Trophoblast cell (in vitro differentiated cells and primary cell): ENCODE data around the gene DUOX2.

Experiments
- DNase-seq, 2 donors: peaks; one replicate each; pipeline ENCODE4 v3.0.0-alpha.2; 2016
- H2AFZ ChIP-seq: 2 replicates; pipeline ENCODE4 v1.6.1; 2013; ENCODE audit warnings: low read length, moderate library complexity, mild to moderate bottlenecking; ENCODE audit not compliant: insufficient read depth, poor library complexity
- H2AK5ac ChIP-seq: 2 replicates; pipeline ENCODE4 v1.6.1; 2013; ENCODE audit warnings: mild to moderate bottlenecking, low read length
- H2BK120ac ChIP-seq: 2 replicates; pipeline ENCODE4 v1.6.1; 2013; ENCODE audit warnings: low read length, mild to moderate bottlenecking, moderate library complexity; ENCODE audit not compliant: insufficient read depth, poor library complexity
- H2BK12ac ChIP-seq: 2 replicates; pipeline ENCODE4 v1.6.1; 2013; ENCODE audit warnings: mild to moderate bottlenecking, low read length, moderate library complexity
- H2BK5ac ChIP-seq: 2 replicates; pipeline ENCODE4 v1.6.1; 2013; ENCODE audit warnings: low read length, low read depth, moderate library complexity, mild to moderate bottlenecking; ENCODE audit not compliant: poor library complexity
- H3K14ac ChIP-seq: 2 replicates; pipeline ENCODE4 v1.6.1; 2013; ENCODE audit warnings: mild to moderate bottlenecking, low read length
- H3K18ac ChIP-seq: 2 replicates; pipeline ENCODE4 v1.6.1; 2013; ENCODE audit warnings: mild to moderate bottlenecking, low read length
- H3K23ac ChIP-seq: 2 replicates; pipeline ENCODE4 v1.6.1; 2013; ENCODE audit warnings: low read length
- H3K27ac ChIP-seq: 2 replicates; pipeline ENCODE4 v1.5.1; 2013; ENCODE audit warnings: low read depth, mild to moderate bottlenecking, inconsistent platforms, low read length, moderate library complexity
- H3K27me3 ChIP-seq: 2 replicates; pipeline ENCODE4 v1.6.1; 2013; ENCODE audit warnings: inconsistent platforms, mild to moderate bottlenecking, low read length, moderate library complexity; ENCODE audit not compliant: insufficient read depth
- H3K36me3 ChIP-seq, 2 experiments: 1 replicate in 1 of 2; 2 replicates in 1 of 2; pipeline ENCODE4 v1.6.1; 2013; ENCODE audit warnings: low read length in 2 of 2, mild to moderate bottlenecking in 2 of 2, moderate library complexity in 1 of 2; ENCODE audit not compliant: insufficient read depth in 2 of 2, control insufficient read depth in 1 of 2
- H3K4ac ChIP-seq: 2 replicates; pipeline ENCODE4 v1.6.1; 2013; ENCODE audit warnings: low read depth, mild to moderate bottlenecking, low read length, moderate library complexity
- H3K4me1 ChIP-seq, 2 experiments: 1 replicate in 1 of 2; 2 replicates in 1 of 2; pipeline ENCODE4 v1.6.1; 2013; ENCODE audit warnings: low read length in 2 of 2, mild to moderate bottlenecking in 2 of 2, moderate library complexity in 1 of 2; ENCODE audit not compliant: insufficient read depth in 2 of 2, control insufficient read depth in 1 of 2
- H3K4me2 ChIP-seq: 2 replicates; pipeline ENCODE4 v1.6.1; 2013; ENCODE audit warnings: inconsistent platforms, mild to moderate bottlenecking, low read length, moderate library complexity
- H3K4me3 ChIP-seq: 2 replicates; pipeline ENCODE4 v1.5.1; 2013; ENCODE audit warnings: mild to moderate bottlenecking, low read depth, low read length, inconsistent platforms
- H3K79me1 ChIP-seq: one replicate; pipeline ENCODE4 v1.6.1; 2013; ENCODE audit warnings: low read length
- H3K79me2 ChIP-seq: 2 replicates; pipeline ENCODE4 v1.6.1; 2013; ENCODE audit warnings: low read length, mild to moderate bottlenecking; ENCODE audit not compliant: control insufficient read depth, insufficient read depth, poor library complexity
- H3K9ac ChIP-seq: 2 replicates; pipeline ENCODE4 v1.6.1; 2013; ENCODE audit warnings: mild to moderate bottlenecking, low read length
- H3K9me3 ChIP-seq: 2 replicates; pipeline ENCODE4 v1.6.1; 2013; ENCODE audit warnings: low read depth, mild to moderate bottlenecking, control low read depth, inconsistent platforms, low read length; ENCODE audit not compliant: insufficient read depth
- H4K12ac ChIP-seq: 2 replicates; pipeline ENCODE4 v1.6.1; 2013; ENCODE audit warnings: low read depth, mild to moderate bottlenecking, low read length, moderate library complexity
- H4K8ac ChIP-seq: 2 replicates; pipeline ENCODE4 v1.6.1; 2013; ENCODE audit warnings: low read depth, mild to moderate bottlenecking, low read length, moderate library complexity
- H4K91ac ChIP-seq: one replicate; pipeline ENCODE4 v1.6.1; 2013; ENCODE audit warnings: low read depth, mild to moderate bottlenecking, low read length, moderate library complexity
- WGBS: extraction: QIAGEN DNeasy Blood & Tissue Kit; methylation state at CpG from one replicate; pipeline ENCODE4 v1.1.7; 2013; ENCODE audit warnings: missing lambda C conversion rate; ENCODE audit not compliant: insufficient read length, insufficient coverage; ENCODE audit errors: extremely low coverage; 5-methylcytosine and 5-hydroxymethylcytosine counted together

DUOX2 gene

DNA sequence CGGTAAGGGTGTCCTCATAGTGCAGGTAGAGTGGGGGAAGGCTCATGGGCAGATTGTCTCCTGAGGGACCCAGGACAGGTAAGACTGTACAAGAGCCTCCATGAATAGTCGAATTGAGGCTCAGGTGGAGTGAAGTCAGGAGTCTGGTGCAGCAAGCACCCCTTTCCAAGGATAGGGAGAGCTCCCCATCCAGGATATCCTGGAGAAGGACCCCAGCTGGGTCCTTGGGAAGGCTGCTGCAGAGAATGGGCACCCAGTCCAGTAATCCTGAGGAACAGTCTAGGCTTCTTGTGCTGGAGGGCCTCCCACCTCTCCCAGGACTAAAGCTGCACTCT, 746 bp upstream of the DUOX2 start:
- H3K36me3 ChIP-seq = no peaks in the 10 kb centered on the region
- WGBS = no CpG with 5 or more reads among the region's 2 CpGs
- no peak overlapping the region for H3K18ac ChIP-seq
- no peak overlapping the region for H2AFZ ChIP-seq
- peaks cover 4% of the 10 kb centered on the region in 2 experiments for H3K4me1 ChIP-seq
- no peak for DNase-seq
- H3K9me3 ChIP-seq = peaks cover 2% of the 10 kb centered on the region
- H4K12ac ChIP-seq = no peak overlapping the region
- H3K27me3 ChIP-seq = peaks cover 75% of the 10 kb centered on the region
- H3K9ac ChIP-seq = no peak overlapping the region
- H3K23ac ChIP-seq = no peak overlapping the region
- no peaks in the 10 kb centered on the region for H3K79me1 ChIP-seq
- H2BK5ac ChIP-seq = no peak overlapping the region
- no peak overlapping the region for H3K14ac ChIP-seq
- no peaks in the 10 kb centered on the region for H3K79me2 ChIP-seq
- no peak overlapping the region for H4K8ac ChIP-seq
- H2BK120ac ChIP-seq = no peak overlapping the region
- H3K27ac ChIP-seq = no peak overlapping the region
- H3K4me3 ChIP-seq = no peak overlapping the region
- H4K91ac ChIP-seq = no peak overlapping the region
- no peak overlapping the region for H2BK12ac ChIP-seq
- no peak overlapping the region for H2AK5ac ChIP-seq
- H3K4ac ChIP-seq = no peak overlapping the region
- H3K4me2 ChIP-seq = no peak overlapping the region

DNA sequence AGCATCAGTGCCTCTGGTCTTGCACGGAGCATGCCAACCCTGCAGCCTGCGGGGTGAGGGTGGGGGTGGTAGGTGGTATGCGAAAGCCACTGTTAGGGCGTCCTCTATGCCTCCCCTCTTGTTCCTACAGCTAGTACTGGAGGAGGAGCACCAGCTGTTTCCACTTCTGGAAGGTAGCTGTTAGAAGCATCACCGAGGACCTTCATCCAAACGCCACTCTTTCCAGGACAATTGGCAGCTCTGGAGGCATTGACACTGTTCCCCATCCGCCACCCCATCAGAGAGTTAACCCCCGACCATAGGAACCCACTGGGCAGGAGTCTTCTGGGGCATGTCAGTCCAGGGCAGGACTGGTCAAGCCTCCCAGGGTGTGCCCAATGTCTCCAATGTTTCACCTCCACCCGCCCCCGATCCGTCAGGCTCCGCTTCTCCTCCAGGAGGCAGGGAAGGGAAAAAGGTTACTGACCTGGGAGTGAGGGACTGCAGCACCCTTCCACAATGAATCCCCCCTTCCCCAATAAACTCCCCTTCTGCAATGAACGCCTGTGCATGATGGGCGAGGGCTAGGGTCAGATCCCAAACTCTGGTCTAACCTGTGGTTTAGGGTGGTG, 487 bp downstream of the DUOX2 start:
- Histone ChIP-seq H3K79me1 (no peaks in the 10 kb centered on the region), H2BK5ac (no peak overlapping the region), H3K4ac (no peak overlapping the region), H4K91ac (no peak overlapping the region), H2AK5ac (no peak overlapping the region), H2AFZ (no peak overlapping the region), H3K23ac (no peak overlapping the region), H2BK120ac (no peak overlapping the region), H3K36me3 (no peaks in the 10 kb centered on the region), H3K9me3 (peaks cover 2% of the 10 kb centered on the region), H3K18ac (no peak overlapping the region), H3K27me3 (peaks cover 81% of the 10 kb centered on the region), H3K4me3 (no peak overlapping the region), H3K9ac (no peak overlapping the region), H3K4me1 (peaks cover 4% of the 10 kb centered on the region in 2 experiments), H3K79me2 (no peaks in the 10 kb centered on the region), H4K12ac (no peak overlapping the region), H3K14ac (no peak overlapping the region), H3K4me2 (no peak overlapping the region), H3K27ac (no peak overlapping the region), H4K8ac (no peak overlapping the region), H2BK12ac (no peak overlapping the region)
- DNase-seq = no peak
- WGBS = no CpG with 5 or more reads among the region's 14 CpGs

- Histone ChIP-seq H3K18ac (no peak overlapping the region), H2AK5ac (no peak overlapping the region), H3K79me2 (no peaks in the 10 kb centered on the region), H3K14ac (no peak overlapping the region), H2BK5ac (no peak overlapping the region), H3K4me3 (no peak overlapping the region), H2BK12ac (no peak overlapping the region), H2AFZ (no peak overlapping the region), H4K8ac (no peak overlapping the region), H4K12ac (no peak overlapping the region), H3K4me1 (peaks cover 3% of the 10 kb centered on the region in 2 experiments), H3K27me3 (peaks cover 80% of the 10 kb centered on the region), H3K4me2 (peak overlapping the region; percentile 2), H2BK120ac (no peak overlapping the region), H4K91ac (no peak overlapping the region), H3K9me3 (peaks cover 1% of the 10 kb centered on the region), H3K23ac (no peak overlapping the region), H3K9ac (no peak overlapping the region), H3K4ac (no peak overlapping the region), H3K36me3 (no peaks in the 10 kb centered on the region), H3K27ac (no peak overlapping the region), H3K79me1 (no peaks in the 10 kb centered on the region)
- no peak for DNase-seq
- WGBS = no CpG with 5 or more reads among the region's 58 CpGs
Observed at GRCh38 chr15:45112591-45113379, 1.2 kb downstream of the DUOX2 start.

GRCh38 chr15:45112143-45112590, 1.8 kb downstream of the DUOX2 start:
- DNase-seq = no peak
- H4K8ac ChIP-seq = no peak overlapping the region
- peaks cover 74% of the 10 kb centered on the region for H3K27me3 ChIP-seq
- no peak overlapping the region for H2AK5ac ChIP-seq
- H3K4me1 ChIP-seq = no peaks in the 10 kb centered on the region
- H3K23ac ChIP-seq = no peak overlapping the region
- no peak overlapping the region for H3K4me3 ChIP-seq
- no peaks in the 10 kb centered on the region for H3K9me3 ChIP-seq
- peak overlapping the region; percentile 2 for H3K4me2 ChIP-seq
- no peak overlapping the region for H4K91ac ChIP-seq
- WGBS = no CpG with 5 or more reads among the region's 13 CpGs
- no peaks in the 10 kb centered on the region for H3K79me2 ChIP-seq
- H3K27ac ChIP-seq = no peak overlapping the region
- no peak overlapping the region for H3K14ac ChIP-seq
- H4K12ac ChIP-seq = no peak overlapping the region
- H3K36me3 ChIP-seq = no peaks in the 10 kb centered on the region
- no peaks in the 10 kb centered on the region for H3K79me1 ChIP-seq
- H3K9ac ChIP-seq = no peak overlapping the region
- H3K4ac ChIP-seq = no peak overlapping the region
- no peak overlapping the region for H2BK5ac ChIP-seq
- no peak overlapping the region for H3K18ac ChIP-seq
- H2BK12ac ChIP-seq = no peak overlapping the region
- H2BK120ac ChIP-seq = no peak overlapping the region
- H2AFZ ChIP-seq = no peak overlapping the region
